GM21717 (cell line): ENCODE data around the gene ALG11.
"Not testable (repeated sequence)": the region's sequence is repeated elsewhere in the genome, so short reads cannot be mapped to it uniquely, and the experiment has no call there.

Experiments
- ATAC-seq: cut with Tn5 transposase; IDR thresholded peaks from one replicate; pipeline ENCODE4 v1.9.1; 2021; ENCODE audit warnings: mild to moderate bottlenecking, moderate library complexity; ENCODE audit not compliant: unreplicated experiment

Gene ALG11

GRCh38 chr13:52026246-52026626 is 14.0 kb downstream of the ALG11 start:
- no peak for ATAC-seq

- ATAC-seq = no peak
Measured at GRCh38 chr13:52027832-52028231, 15.6 kb downstream of the ALG11 start.

GRCh38 chr13:52029569-52029968 is 17.4 kb downstream of the ALG11 start:
- ATAC-seq = no peak

- ATAC-seq = not testable (repeated sequence)
Measured at GRCh38 chr13:52030401-52030800, 18.2 kb downstream of the ALG11 start.

- no peak for ATAC-seq
Measured at GRCh38 chr13:52033039-52033438, 20.8 kb downstream of the ALG11 start.

GRCh38 chr13:52034616-52035226 is 22.5 kb downstream of the ALG11 start:
- no peak for ATAC-seq

- no peak for ATAC-seq
Measured at GRCh38 chr13:52036037-52036436, 23.8 kb downstream of the ALG11 start.

- ATAC-seq = no peak
Measured at GRCh38 chr13:52043675-52044074, 31.5 kb downstream of the ALG11 start.

- ATAC-seq = no peak
Measured at GRCh38 chr13:52047463-52047862, 35.3 kb downstream of the ALG11 start.

GRCh38 chr13:52048516-52048915 is 36.3 kb downstream of the ALG11 start:
- no peak for ATAC-seq

- ATAC-seq = no peak
Measured at GRCh38 chr13:52051400-52051799, 39.2 kb downstream of the ALG11 start.

GRCh38 chr13:52053460-52053859 is 41.3 kb downstream of the ALG11 start:
- no peak for ATAC-seq

- not testable (repeated sequence) for ATAC-seq
Measured at GRCh38 chr13:52061064-52061463, 48.9 kb downstream of the ALG11 start.

GRCh38 chr13:52061587-52061986 is 49.4 kb downstream of the ALG11 start:
- ATAC-seq = no peak

GRCh38 chr13:52067237-52067636 is 55.0 kb downstream of the ALG11 start:
- ATAC-seq = no peak

- no peak for ATAC-seq
Measured at GRCh38 chr13:52070929-52071523, 58.8 kb downstream of the ALG11 start.
